ENCODE data around the gene CCP110.

CCP110 gene, protein sequence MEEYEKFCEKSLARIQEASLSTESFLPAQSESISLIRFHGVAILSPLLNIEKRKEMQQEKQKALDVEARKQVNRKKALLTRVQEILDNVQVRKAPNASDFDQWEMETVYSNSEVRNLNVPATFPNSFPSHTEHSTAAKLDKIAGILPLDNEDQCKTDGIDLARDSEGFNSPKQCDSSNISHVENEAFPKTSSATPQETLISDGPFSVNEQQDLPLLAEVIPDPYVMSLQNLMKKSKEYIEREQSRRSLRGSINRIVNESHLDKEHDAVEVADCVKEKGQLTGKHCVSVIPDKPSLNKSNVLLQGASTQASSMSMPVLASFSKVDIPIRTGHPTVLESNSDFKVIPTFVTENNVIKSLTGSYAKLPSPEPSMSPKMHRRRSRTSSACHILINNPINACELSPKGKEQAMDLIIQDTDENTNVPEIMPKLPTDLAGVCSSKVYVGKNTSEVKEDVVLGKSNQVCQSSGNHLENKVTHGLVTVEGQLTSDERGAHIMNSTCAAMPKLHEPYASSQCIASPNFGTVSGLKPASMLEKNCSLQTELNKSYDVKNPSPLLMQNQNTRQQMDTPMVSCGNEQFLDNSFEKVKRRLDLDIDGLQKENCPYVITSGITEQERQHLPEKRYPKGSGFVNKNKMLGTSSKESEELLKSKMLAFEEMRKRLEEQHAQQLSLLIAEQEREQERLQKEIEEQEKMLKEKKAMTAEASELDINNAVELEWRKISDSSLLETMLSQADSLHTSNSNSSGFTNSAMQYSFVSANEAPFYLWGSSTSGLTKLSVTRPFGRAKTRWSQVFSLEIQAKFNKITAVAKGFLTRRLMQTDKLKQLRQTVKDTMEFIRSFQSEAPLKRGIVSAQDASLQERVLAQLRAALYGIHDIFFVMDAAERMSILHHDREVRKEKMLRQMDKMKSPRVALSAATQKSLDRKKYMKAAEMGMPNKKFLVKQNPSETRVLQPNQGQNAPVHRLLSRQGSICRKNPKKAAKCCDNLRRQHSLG

DNA sequence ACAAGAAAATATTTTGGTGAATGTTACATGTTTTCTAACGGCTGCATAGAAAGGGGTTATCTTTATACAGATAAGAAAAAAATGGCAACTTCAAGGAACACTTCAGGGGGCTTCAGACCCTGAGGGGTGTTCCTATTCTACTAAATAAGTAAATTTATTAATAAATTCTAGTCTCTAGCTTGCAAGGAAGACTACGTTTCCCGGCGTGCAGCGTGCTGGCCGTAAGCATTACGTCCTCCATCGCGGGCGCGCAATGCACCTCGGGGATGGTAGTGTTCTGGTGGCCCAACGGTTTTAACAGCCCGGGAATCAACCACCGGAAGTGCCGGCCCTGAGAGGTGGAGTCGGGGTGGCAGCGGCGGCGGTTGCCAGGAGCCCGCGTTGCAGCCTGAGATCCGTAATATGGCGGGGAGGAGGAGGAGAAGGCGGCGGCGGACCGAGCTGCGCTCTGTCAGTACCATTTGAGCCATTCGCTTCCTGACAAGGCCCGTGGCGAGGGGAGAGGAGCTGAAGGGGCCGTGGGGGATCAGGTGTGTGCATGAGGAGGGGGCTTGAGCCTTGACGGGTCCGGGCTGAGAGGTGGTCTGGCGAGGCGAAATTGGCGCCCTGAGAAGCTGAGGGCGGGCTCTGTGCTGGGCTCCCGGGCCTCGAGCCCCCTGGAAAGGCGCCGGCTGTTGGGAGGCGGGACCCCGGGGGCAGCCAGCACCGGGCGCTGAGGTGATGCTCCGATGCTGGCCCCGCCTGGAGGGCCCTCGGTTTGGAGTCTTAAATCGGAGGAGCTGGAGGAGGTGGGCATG lies at the start of gene CCP110:
Gene CCP110, plus strand, starts transcription at position 384 of the 797 bp plus-strand sequence. CDS start 3,940 bp downstream, outside the sequence.
- DNase-seq (ENCODE audit: low read depth) = peak; percentile 83

DNA sequence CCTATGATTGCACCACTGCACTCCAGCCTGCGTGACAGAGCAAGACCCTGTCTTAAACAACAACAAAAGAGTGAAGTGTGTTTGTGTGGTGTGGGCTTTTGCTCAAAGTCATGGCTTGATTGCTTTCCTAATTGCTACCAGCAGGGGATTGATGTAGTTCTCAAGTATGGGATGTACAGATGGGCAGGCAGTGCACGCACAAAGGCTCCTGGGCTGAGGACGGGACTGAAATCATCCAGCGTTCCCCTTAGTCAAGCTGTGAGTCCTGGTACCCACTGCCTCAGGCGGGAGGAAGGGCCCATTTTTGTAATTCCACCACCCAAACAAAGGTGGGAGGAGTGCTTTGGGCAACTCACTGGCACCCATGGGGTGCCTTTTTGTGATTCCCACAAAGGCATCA lies 49.1 kb upstream of the CCP110 start:
- no peak for DNase-seq (ENCODE audit: low read depth)

DNA sequence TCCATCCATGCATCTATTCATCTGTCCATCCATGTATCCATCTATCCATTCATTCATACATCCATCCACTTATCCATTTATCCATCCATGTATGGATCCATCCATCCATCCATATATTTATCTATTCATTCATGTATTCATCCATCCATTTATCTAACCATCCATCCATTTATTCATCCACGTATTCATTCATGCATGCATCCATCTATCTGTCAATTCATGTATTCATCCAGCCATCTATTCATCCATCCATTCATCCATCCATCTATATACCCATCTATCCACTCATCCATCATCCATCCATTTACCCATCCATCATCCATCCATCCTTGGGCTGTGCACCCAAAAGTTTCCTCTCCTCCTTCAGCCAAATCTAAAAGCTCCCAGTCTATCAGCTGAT lies 45.2 kb upstream of the CCP110 start:
- no peak for DNase-seq (ENCODE audit: low read depth)

DNA sequence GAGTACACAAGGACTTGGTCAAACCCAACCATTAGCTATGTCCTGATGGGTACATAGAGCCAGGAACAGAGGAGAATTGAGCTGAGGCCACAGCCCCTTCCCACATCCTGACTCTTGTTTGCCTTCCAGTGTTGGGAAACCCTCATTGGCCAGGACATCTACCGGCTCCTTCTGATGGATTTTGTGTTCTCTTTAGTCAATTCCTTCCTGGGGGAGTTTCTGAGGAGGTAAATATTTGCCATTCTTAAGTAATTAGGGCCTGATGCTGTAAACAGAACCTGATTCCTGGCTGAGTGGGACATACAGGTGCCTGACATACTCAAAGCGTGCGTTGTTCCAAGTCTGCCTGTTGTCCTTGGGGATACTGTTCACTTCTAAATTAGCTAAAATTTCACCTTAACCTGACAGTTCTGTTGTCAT lies 44.4 kb upstream of the CCP110 start:
- no peak for DNase-seq (ENCODE audit: low read depth)

DNA sequence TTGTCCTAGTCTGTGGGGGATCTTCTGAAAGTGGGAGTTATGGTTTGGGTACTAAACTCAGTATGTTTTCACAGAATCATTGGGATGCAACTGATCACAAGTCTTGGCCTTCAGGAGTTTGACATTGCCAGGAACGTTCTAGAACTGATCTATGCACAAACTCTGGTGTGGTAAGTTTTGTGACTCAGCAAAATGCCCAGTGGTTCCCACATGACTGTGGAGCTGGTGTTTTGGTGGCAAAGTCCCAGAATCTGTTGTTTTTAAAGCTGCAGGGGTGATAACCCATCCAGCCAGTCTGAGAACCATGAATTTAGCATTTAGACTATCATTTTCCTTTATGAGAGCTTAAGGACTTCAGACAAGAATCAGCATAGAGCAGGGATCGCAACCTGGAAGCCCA lies 42.4 kb upstream of the CCP110 start:
- DNase-seq (ENCODE audit: low read depth) = no peak

DNA sequence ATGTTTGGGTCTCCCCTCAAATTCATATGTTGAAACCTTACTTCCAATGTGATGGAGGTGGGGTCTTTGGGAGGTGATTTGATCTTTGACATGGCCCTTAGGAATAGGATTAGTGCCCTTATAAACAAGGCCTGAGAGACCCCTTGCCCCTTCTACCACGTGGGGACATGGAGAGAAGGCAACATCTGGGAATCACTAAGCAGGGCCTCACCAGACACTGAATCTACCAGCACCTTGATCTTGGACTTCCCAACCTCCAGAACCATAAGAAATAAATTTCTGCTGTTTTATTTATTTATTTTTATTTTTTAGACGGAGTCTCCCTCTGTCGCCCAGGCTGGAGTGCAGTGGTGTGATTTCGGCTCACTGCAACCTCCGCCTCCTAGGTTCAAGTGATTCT lies 42.0 kb upstream of the CCP110 start:
- no peak for DNase-seq (ENCODE audit: low read depth)

DNA sequence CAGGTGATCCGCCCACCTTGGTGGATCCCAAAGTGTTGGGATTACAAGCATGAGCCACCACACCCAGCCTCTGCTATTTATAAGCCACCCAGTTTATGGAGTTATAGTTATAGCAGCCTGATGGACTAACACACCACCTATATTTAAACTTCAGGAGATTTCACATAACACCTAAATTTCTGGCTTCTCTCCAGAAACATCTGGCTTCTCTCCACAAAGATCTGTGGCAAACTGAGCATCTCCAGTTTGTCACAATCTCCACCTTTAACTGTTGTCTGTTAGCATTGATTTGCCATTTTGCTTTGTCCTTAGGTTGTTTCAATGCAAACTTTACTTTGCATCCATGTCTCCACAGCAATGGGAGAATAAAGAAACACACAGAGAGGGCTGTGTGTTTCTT lies 41.5 kb upstream of the CCP110 start:
- no peak for DNase-seq (ENCODE audit: low read depth)

DNA sequence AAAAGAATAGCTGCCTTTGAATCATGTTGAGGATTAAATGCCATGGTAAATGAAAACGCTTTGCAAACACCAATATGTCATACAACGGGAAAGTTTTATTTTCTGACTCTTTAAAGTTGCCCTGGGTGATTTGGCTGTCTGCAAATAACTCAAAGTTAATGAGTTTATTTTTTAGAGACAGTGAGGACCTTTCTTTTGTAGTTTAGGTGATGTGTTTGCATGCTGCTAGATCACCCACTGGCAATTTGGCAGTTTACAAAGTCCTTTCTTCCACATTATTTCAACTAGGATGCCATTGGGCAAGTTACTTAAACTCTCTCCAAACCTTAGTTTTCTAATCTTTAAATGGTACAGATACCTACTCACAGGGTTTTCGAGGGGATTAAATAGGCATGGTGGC lies 39.6 kb upstream of the CCP110 start:
- no peak for DNase-seq (ENCODE audit: low read depth)

DNA sequence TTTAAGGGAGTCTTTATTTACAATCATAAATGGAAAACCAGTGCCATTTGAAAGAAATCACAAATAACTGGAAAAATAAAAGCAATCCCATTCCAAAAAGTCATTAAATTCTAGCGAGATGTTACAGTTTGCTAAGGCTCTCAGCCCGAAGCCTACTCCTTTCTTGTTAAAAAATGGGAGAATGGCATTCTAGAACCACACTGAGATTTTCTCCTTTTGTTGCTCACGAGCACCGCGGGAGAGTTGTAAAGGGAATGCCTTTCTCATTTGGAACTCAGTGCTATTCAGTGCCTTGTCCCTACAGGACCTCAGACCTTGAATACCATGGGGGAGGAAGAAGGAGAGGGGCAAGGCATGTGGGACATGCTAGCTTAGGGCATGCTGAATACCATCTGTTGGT lies 38.1 kb upstream of the CCP110 start:
- DNase-seq (ENCODE audit: low read depth) = no peak

DNA sequence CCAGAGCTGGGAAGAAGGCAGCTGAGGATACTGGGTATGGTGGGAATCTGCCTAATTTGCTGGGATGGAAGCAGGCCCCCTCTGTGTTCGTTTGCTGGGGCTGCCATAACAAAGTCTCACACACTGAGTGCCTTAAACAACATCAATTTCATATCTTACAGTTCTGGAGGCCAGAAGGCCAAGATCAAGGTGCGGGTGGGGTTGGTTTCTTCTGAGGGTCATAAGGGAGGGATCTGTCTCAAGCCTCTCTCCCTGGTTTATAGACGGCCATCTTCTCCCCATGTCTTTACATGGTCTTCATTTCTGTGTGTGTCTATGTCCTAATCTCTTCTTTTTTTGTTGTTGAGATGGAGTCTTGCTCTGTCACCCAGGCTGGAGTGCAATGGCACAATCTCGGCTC lies 37.7 kb upstream of the CCP110 start:
- DNase-seq (ENCODE audit: low read depth) = no peak

DNA sequence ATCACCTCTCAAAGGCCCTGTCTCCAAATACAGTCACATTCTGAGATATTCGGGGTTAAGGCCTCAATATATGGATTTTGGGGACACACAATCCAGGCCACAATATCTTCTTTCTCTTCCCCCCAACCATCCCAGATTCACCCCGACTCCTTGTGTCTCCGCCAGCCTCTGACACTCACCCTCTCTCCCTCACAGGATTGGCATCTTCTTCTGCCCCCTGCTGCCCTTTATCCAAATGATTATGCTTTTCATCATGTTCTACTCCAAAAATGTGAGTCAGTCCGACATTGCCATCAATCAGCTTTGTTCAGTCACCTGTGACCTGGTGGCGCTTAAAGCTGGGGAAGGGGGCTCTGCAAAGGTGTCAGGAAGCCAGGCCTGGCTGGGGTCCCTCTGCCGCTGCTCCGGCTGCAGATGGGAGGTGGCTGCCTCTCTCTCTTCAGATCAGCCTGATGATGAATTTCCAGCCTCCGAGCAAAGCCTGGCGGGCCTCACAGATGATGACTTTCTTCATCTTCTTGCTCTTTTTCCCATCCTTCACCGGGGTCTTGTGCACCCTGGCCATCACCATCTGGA lies 36.9 kb upstream of the CCP110 start:
- DNase-seq (ENCODE audit: low read depth) = no peak

DNA sequence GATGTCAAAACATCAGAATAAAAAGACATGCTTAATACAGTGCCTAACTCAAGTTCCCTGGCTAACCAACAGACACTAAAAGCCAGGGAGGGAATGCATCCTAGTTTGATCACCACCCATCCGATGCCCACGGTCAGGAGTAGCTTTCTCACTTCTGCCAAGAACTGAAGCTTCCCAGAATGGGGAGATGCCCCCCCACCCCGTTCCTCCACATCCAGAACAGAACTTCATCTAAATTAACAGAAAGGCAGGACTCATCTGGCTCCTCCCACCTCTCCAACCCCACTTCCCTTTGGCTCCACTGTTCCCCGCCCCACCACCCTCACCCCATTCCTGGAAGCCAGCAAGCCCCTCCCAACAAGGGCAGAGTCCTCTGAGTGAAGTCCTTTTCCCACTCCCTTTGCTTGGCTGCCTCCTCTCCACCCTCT lies 35.5 kb upstream of the CCP110 start:
- DNase-seq (ENCODE audit: low read depth) = no peak

DNA sequence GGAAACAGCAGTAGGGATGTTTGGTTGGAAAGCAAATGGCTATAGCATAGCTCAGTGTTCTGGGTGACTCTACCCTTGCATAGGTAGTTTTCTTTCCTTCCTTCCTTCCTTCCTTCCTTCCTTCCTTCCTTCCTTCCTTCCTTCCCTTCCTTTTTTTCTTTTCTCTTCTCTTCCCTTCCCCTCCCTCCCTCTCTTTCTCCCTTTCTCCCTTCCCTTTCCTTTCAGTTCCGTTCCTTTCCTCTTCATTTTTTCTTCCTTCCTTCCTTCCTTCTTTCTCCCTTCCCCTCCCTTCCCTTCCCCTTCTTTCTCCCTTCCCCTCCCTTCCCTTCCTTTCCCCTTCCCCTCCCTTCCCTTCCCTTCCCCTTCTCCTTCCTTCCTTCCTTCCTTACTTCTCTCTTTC lies 33.1 kb upstream of the CCP110 start:
- no peak for DNase-seq (ENCODE audit: low read depth)

DNA sequence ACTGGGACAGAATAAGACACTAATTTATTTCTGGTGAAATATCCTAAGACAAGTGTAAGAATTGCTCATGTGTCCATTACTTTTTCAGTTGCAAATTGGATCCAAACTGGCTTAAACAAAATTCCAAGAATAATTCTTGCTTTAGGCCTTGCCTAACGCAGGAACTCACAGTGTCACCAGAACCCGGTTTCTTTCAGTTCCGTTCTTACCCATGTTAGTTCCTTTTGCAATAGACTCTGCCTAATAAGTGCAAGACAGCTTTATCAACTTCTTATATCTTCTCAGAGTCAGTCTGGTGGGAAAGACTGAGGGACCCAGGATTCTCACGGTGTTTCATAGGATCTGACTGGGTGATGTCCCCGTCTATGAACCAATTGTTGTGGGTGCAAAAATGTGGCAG lies 26.6 kb upstream of the CCP110 start:
- no peak for DNase-seq (ENCODE audit: low read depth)

DNA sequence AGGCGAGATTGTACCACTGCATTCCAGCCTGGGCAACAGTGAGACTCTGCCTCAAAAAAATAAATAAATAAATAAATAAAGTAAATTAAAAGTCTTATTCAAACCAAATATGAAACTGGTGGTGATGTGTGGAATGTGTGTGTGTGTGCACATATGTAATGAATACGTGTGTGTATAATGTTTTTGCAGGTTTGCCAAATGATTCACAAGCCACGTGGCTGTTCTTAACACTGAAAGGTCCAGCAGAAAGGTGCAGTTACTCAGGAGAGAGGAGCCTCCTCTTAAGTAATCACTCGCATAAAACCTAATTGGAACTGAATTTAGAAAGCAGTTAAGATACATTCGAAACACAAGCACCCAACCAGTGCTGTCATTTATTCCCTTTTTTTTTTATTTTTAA lies 24.7 kb upstream of the CCP110 start:
- no peak for DNase-seq (ENCODE audit: low read depth)

DNA sequence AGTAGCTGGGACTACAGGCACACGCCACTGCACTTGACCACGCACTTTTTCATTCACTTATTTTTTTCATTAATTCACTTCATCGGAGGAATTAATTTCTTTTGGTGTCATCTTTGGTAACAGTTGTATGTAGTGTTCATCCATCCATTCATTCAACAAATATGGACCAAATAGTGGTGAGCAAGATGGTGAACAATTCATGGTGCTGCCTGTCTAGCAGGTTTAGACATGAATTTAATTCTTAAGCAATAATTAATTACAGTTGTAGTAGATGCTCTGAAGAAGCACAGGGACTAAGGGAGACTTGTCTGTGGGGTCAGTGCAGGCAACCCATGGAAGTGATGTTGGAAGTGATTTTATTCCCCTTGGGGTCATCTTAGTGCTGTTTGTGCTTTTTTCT lies 24.3 kb upstream of the CCP110 start:
- no peak for DNase-seq (ENCODE audit: low read depth)

DNA sequence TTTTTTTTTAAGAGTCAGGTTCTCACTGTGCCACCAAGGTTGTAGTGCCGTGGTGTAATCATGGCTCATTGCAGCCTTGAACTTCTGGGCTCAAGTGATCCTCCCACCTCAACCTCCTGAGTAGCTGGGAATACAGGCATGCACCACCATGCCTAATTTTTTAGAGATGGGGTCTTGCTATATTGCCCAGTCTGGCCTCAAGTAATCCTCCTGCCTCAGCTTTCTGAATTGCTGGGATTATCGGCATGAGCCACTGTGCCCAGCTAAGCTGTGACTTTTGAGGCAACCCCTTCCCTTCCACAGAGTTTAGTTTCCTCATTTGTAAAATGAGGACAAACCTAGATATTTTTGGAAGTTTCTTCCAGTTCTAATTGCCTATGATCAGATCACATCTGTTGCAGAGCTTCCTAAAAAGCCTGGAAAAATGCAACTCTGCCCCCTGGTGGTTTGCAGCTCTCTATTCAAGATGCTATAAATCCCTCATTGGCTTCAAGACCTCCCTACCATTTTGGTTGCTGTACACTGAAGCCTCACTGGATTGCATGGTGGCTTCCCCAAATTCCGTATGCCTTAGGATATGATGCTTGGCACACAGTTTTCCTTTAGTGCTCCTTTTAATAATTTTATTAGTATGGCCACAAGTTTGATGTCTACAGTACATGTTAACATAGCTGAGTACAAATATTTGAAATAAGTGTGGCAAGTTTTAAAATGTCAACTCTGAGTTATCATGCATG lies 21.2 kb upstream of the CCP110 start:
- no peak for DNase-seq (ENCODE audit: low read depth)

DNA sequence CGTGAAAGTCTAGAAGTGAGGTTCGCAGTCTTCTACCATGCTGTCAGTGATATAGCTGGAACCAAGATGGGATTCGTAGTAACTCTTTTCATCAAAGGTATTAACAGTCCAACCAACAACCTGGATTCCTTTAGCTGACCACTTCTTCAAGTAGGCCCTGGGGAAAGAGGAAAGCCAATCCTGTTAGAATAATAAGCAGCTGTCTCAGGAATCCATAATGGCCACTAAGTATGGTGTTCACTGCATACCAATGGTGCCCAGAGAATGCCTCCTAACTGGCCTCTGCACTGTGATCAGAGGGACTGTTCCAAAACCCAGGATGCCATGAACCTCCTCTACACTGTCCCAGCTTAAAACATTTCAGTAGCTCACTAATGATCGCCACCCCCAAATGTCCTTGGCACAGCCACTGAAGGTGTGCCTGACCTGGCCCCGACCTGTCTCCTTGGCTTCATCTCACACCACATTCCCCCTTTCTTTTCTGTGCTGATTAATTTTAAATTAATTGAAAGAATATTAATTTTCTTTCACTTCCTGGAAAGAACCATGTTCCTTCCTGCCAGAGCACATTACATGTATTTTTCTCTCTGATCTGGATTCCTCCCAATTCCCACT lies 20.2 kb upstream of the CCP110 start:
- no peak for DNase-seq (ENCODE audit: low read depth)

DNA sequence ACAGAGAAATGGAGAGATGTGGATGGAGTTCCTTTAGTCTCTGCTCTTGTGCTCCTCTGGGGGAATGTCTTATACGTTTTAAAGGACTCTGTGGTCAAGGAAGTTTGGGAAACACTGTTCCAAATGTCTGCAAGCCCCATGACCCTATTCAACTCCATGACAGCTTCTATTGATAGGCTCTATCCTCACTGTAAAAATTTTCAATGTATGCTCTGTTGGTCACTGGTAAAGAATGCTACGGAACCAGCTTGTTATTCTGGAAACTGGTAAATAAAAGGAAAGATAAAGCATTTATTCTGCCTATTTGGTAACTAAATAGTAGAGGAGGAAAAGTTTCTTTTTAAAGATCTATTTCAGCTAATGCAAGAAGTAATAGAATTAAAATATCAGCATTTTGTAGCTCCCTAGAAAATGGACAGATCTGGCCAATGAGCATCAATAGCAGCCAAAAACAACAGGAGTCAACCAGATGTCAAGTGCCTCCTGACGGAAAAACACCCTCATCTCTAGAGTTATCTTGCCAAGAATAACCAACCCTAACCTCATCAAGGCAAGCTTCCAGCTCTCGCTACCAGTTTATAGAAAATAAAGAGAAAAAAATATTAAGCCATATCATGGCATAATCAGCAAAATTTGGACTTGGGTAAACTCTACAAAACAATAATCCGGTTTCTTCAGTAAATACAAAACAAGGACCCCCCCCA lies 18.0 kb upstream of the CCP110 start:
- DNase-seq (ENCODE audit: low read depth) = no peak

DNA sequence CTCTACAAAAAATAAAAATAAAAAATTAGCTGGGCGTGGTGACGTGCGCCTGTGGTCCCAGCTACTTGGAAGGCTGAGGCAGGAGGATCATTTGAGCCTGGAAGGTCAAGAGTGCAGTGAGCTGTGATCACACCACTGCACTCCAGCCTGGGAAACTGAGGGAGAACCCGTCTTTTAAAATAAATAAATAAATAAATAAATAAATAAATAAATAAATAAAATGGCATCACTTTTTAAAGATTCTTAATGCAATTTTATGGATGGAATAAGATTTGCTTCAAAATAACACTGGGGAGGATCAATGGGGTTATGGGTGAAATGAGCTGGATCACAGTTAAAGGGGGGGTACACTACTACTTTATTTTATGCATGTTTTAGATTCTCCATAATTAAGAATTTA lies 16.8 kb upstream of the CCP110 start:
- DNase-seq (ENCODE audit: low read depth) = no peak

Measured in non-pigmented ciliary epithelial cell (primary cell).